GM19193 (cell line): ENCODE results near the gene PLA2G4E.

Source experiments
- POLR2A ChIP-seq: IDR thresholded peaks from 4 replicates; pipeline ENCODE4 v1.6.1; 2011; ENCODE audit not compliant: insufficient read depth, insufficient read length; ENCODE audit errors: extremely low read depth

Gene PLA2G4E

GRCh38 chr15:41993472-41994170 is 27.2 kb downstream of the PLA2G4E start:
- TF ChIP-seq POLR2A, result no peak

GRCh38 chr15:41992803-41993190 is 28.0 kb downstream of the PLA2G4E start:
- no peak for TF ChIP-seq POLR2A

GRCh38 chr15:41992151-41992802 is 28.6 kb downstream of the PLA2G4E start:
- TF ChIP-seq POLR2A, result no peak

- TF ChIP-seq POLR2A, result no peak
Observed at GRCh38 chr15:41990691-41991090, 30.2 kb downstream of the PLA2G4E start.

- no peak for TF ChIP-seq POLR2A
Observed at GRCh38 chr15:41990243-41990605, 30.6 kb downstream of the PLA2G4E start.

- no peak for TF ChIP-seq POLR2A
Observed at GRCh38 chr15:41989573-41990242, 31.1 kb downstream of the PLA2G4E start.

GRCh38 chr15:41988896-41989572 is 31.8 kb downstream of the PLA2G4E start:
- TF ChIP-seq POLR2A, result no peak

GRCh38 chr15:41987925-41988275 is 32.9 kb downstream of the PLA2G4E start:
- no peak for TF ChIP-seq POLR2A

GRCh38 chr15:41987246-41987924 is 33.5 kb downstream of the PLA2G4E start:
- no peak for TF ChIP-seq POLR2A

- TF ChIP-seq POLR2A, result no peak
Observed at GRCh38 chr15:41985236-41986160, 35.3 kb downstream of the PLA2G4E start.

- no peak for TF ChIP-seq POLR2A
Observed at GRCh38 chr15:41984622-41985021, 36.2 kb downstream of the PLA2G4E start.

GRCh38 chr15:41983621-41984571 is 36.9 kb downstream of the PLA2G4E start:
- no peak for TF ChIP-seq POLR2A

GRCh38 chr15:41983221-41983620 is 37.6 kb downstream of the PLA2G4E start:
- no peak for TF ChIP-seq POLR2A
